Vagina (tissue), 2 donors: ENCODE data around the gene CMIP. TPM values are rescaled to one million over a fixed set of nuclear protein-coding genes. Genes with fewer than 3 reads are reported as not detected.
"Not testable (repeated sequence)": the region's sequence is repeated elsewhere in the genome, so short reads cannot be mapped to it uniquely, and the experiment has no call there.

Experiments used
- DNase-seq, 2 donors: peaks; one replicate each; pipeline ENCODE4 v3.0.0-alpha.2; 2017; ENCODE audit errors: extremely low spot score in 2 of 2
- H3K27ac ChIP-seq: fragments of 200-600 bp; sonication (generic); one replicate; pipeline ENCODE4 v1.5.1; 2019
- H3K27me3 ChIP-seq: fragments of 200-600 bp; sonication (generic); one replicate; pipeline ENCODE4 v1.5.1; 2019
- H3K36me3 ChIP-seq, 2 donors: fragments of 200-600 bp; sonication (generic); one replicate each; pipeline ENCODE4 v1.5.1; 2017 to 2019
- H3K4me1 ChIP-seq: fragments of 200-600 bp; sonication (generic); one replicate; pipeline ENCODE4 v1.5.1; 2019
- H3K4me3 ChIP-seq, 2 donors: fragments of 200-600 bp; sonication (generic); 1 replicate in 1 of 2; 2 replicates in 1 of 2; pipeline ENCODE4 v1.5.1; 2016 to 2019
- H3K9me3 ChIP-seq: fragments of 200-600 bp; sonication (generic); one replicate; pipeline ENCODE4 v1.5.1; 2019
- POLR2A ChIP-seq, 2 donors: fragments of 450-650 bp; IDR thresholded peaks; one replicate each; pipeline ENCODE4 v1.6.1; 2017; ENCODE audit warnings: antibody characterized with exemption in 2 of 2, mild to moderate bottlenecking in 2 of 2, moderate library complexity in 2 of 2
- POLR2AphosphoS5 ChIP-seq, 2 donors: sonication (generic); formaldehyde crosslinking; IDR thresholded peaks; one replicate each; pipeline ENCODE4 v1.9.0; 2017; ENCODE audit warnings: antibody characterized with exemption in 2 of 2, mild to moderate bottlenecking in 2 of 2, low read depth in 1 of 2; ENCODE audit not compliant: insufficient read depth in 1 of 2
- intact Hi-C: fragments of 100-400 bp; cut with DNase I; formaldehyde crosslinking; loops from one replicate; pipeline ENCODE4 v1.15.1; 2023
- total RNA-seq: library from RNA; depleted of rRNA; stranded (reverse); fragments of >200 nt; gene quantifications from one replicate; pipeline ENCODE4 v1.2.3, GENCODE V29; 2016
- TF ChIP-seq, protein P1 (sequence below), 3 experiments: fragments of 450-650 bp in 2 of 3; fragments of 200-600 bp in 1 of 3; sonication (generic) in 1 of 3; IDR thresholded peaks; one replicate each; pipeline ENCODE4 v1.5.1; 2017 to 2019; ENCODE audit warnings: antibody characterized with exemption in 3 of 3, mild to moderate bottlenecking in 2 of 3, moderate library complexity in 2 of 3

The CMIP gene
- total RNA-seq, 1 donor from 2014 or later = 66.3 TPM

DNA sequence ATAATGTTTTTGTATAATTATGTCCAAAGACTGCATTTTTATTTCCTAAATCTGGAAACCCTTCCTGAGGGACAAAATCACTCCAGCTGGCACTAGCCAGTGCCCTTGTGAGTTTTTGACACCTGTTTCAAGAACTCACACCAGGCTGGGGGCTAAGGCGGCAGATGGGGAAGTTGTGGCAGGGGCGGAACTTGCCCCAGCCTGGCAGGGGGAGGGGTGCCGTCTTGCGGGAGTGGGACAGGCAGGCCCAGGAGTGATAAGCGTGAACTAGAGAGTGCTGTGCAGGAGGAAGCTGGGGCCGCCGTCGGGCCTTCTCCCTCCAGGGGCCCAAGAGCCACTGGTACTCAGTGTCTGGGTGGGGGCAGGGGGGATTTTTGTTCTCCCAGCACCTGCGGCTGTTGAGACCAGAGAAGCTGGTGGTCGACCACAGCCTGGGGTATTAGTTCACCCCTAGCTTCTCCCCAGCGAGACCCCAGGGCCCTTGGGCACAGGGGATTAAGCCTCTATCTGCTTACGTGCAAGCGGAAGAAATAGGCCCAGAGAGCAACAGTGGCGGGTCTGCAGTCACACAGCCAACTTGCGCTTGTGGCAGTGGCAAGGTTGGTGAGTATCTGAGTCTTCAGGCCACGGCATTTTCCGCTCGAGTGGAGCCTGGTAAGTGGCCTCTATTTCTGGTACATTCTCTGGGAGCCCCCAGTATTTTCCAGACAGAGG, 294.3 kb downstream of the CMIP start:
- TF ChIP-seq, protein P1, sequence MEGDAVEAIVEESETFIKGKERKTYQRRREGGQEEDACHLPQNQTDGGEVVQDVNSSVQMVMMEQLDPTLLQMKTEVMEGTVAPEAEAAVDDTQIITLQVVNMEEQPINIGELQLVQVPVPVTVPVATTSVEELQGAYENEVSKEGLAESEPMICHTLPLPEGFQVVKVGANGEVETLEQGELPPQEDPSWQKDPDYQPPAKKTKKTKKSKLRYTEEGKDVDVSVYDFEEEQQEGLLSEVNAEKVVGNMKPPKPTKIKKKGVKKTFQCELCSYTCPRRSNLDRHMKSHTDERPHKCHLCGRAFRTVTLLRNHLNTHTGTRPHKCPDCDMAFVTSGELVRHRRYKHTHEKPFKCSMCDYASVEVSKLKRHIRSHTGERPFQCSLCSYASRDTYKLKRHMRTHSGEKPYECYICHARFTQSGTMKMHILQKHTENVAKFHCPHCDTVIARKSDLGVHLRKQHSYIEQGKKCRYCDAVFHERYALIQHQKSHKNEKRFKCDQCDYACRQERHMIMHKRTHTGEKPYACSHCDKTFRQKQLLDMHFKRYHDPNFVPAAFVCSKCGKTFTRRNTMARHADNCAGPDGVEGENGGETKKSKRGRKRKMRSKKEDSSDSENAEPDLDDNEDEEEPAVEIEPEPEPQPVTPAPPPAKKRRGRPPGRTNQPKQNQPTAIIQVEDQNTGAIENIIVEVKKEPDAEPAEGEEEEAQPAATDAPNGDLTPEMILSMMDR (IDR thresholded peaks at IDR 0.05) = no peak
- TF ChIP-seq POLR2A (IDR thresholded peaks at IDR 0.05) (no peak), POLR2AphosphoS5 (IDR thresholded peaks at IDR 0.05; ENCODE audit: insufficient read depth in 1 of 2, low read depth in 1 of 2) (no peak)
- Histone ChIP-seq H3K27ac (no peak overlapping the region), H3K27me3 (no peaks in the 10 kb centered on the region), H3K4me1 (peaks cover 12% of the 10 kb centered on the region), H3K9me3 (no peaks in the 10 kb centered on the region), H3K4me3 (no peak overlapping the region), H3K36me3 (no peaks in the 10 kb centered on the region)
- intact Hi-C loops = loop anchor here (10.0 kb wide), 1 partner anchor 374 kb away; no protein-coding TSS in a partner anchor
- DNase-seq = no peak

DNA sequence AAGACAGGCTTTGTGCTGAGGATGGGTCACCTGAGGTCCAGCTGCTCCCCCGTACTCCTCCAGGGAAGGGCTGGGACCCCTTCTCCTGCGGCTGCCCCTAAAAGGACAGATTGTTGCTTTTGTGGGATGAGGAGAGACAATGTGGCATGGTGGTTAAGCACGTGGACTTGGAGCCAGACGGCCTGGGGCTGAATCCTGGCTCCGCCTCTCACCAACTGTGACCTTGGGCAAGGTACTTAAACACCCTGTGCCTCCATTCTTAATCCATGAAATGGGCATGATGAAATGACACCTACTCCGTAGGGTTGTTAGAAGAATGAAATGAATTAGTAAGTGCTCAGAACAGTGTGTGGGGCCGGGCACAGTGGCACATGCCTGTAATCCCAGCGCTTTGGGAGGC, 294.9 kb downstream of the CMIP start:
- DNase-seq = no peak
- TF ChIP-seq, protein P1 (IDR thresholded peaks at IDR 0.05) = no peak
- TF ChIP-seq POLR2AphosphoS5 (IDR thresholded peaks at IDR 0.05; ENCODE audit: insufficient read depth in 1 of 2, low read depth in 1 of 2) (no peak), POLR2A (IDR thresholded peaks at IDR 0.05) (no peak)
- Histone ChIP-seq H3K4me1 (peaks cover 12% of the 10 kb centered on the region), H3K9me3 (no peaks in the 10 kb centered on the region), H3K27me3 (no peaks in the 10 kb centered on the region), H3K4me3 (no peak overlapping the region), H3K36me3 (no peaks in the 10 kb centered on the region), H3K27ac (no peak overlapping the region)
- intact Hi-C loops = loop anchor here (10.0 kb wide), 1 partner anchor 375 kb away; no protein-coding TSS in a partner anchor

DNA sequence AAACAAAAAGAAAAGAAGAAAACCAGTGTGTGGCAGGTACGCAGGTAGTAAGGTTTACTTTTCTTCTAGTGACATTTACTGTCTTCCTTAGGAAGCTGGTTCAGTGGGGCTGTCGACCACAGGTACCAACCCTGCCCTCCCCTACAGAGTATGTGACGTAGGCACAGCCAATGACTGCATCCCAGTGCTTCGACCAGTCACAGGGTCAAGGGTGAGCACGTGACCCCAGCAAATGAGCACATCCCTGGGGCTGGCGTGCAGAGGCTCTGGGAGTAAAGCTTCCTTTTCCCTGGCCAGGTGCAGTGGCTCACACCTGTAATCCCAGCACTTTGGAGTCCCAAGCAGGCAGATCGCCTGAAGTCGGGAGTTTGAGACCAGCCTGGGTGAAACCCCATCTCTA, 295.6 kb downstream of the CMIP start:
- Histone ChIP-seq H3K4me1 (peaks cover 12% of the 10 kb centered on the region), H3K4me3 (no peak overlapping the region), H3K27ac (no peak overlapping the region), H3K27me3 (no peaks in the 10 kb centered on the region), H3K36me3 (no peaks in the 10 kb centered on the region), H3K9me3 (no peaks in the 10 kb centered on the region)
- intact Hi-C loops = loop anchor here (5.0 kb wide), 1 partner anchor 338 kb away; no protein-coding TSS in a partner anchor
- TF ChIP-seq, protein P1 (IDR thresholded peaks at IDR 0.05) = no peak
- TF ChIP-seq POLR2AphosphoS5 (IDR thresholded peaks at IDR 0.05; ENCODE audit: insufficient read depth in 1 of 2, low read depth in 1 of 2) (no peak), POLR2A (IDR thresholded peaks at IDR 0.05) (no peak)
- no peak for DNase-seq

DNA sequence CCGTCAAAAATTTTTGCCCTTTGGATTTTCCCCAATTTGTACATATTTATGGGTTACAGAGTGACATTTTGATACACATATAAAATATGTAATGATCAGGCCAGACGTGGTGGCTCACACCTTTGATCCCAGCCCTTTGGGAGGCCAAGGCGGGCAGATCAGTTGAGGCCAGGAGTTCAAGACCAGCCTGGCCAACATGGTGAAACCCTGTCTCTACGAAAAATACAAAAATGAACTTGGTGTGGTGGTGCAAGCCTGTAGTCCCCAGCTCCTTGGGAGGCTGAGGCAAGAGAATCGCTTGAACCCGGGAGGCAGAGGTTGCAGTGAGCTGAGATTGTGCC, 296.8 kb downstream of the CMIP start:
- H3K27ac ChIP-seq, H3K27me3 ChIP-seq, DNase-seq, H3K9me3 ChIP-seq, H3K4me3 ChIP-seq, H3K36me3 ChIP-seq: not testable (repeated sequence)
- intact Hi-C loops = loop anchor here (5.0 kb wide), 1 partner anchor 339 kb away; no protein-coding TSS in a partner anchor
- H3K4me1 ChIP-seq = peaks cover 20% of the 10 kb centered on the region

DNA sequence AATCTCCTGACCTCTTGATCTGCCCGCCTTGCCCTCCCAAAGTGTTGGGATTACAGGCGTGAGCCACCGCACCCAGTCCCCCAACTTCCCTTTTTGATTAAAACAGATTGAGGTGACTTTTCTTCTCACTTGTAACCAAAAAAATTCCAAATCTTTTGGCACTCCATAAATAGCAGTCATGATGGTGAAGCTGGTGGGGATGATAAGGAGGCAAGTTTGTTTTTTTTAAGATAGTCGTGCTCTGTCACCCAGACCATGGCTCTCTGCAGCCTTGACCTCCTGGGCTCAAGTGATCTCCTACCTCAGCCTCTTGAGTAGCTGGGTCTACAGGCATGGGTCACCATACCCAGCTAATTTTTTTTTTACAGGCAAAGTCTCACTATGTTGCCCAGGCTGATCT, 299.8 kb downstream of the CMIP start:
- no peaks in the 10 kb centered on the region for H3K9me3 ChIP-seq
- H3K4me3 ChIP-seq = no peak overlapping the region
- H3K4me1 ChIP-seq = peaks cover 10% of the 10 kb centered on the region
- no peaks in the 10 kb centered on the region for H3K36me3 ChIP-seq
- no peak for DNase-seq
- H3K27ac ChIP-seq = no peak overlapping the region
- intact Hi-C loops = loop anchor here (5.0 kb wide), 1 partner anchor 342 kb away; no protein-coding TSS in a partner anchor
- H3K27me3 ChIP-seq = no peaks in the 10 kb centered on the region
- TF ChIP-seq, protein P1 (IDR thresholded peaks at IDR 0.05) = no peak
- TF ChIP-seq POLR2A (IDR thresholded peaks at IDR 0.05) (no peak), POLR2AphosphoS5 (IDR thresholded peaks at IDR 0.05; ENCODE audit: insufficient read depth in 1 of 2, low read depth in 1 of 2) (no peak)
